BLaER1 (cell line): ENCODE data around the gene DNAJA3.

ENCODE experiments used
- H3K27ac ChIP-seq: shearing (Covaris generic); formaldehyde crosslinking; 2 replicates; pipeline ENCODE4 v1.8.1; 2022
- H3K27me3 ChIP-seq: shearing (Covaris generic); formaldehyde crosslinking; 2 replicates; pipeline ENCODE4 v1.8.1; 2022
- H3K36me3 ChIP-seq: shearing (Covaris generic); formaldehyde crosslinking; 2 replicates; pipeline ENCODE4 v1.8.1; 2022
- H3K4me1 ChIP-seq: shearing (Covaris generic); formaldehyde crosslinking; 2 replicates; pipeline ENCODE4 v1.8.1; 2022
- H3K4me2 ChIP-seq: shearing (Covaris generic); formaldehyde crosslinking; 2 replicates; pipeline ENCODE4 v1.8.1; 2022
- H3K4me3 ChIP-seq: shearing (Covaris generic); formaldehyde crosslinking; 2 replicates; pipeline ENCODE4 v1.8.1; 2022
- H3K9ac ChIP-seq: shearing (Covaris generic); formaldehyde crosslinking; 2 replicates; pipeline ENCODE4 v1.8.1; 2022
- H3K9me3 ChIP-seq: shearing (Covaris generic); formaldehyde crosslinking; 2 replicates; pipeline ENCODE4 v1.8.1; 2022
- H4K20me1 ChIP-seq: shearing (Covaris generic); formaldehyde crosslinking; 2 replicates; pipeline ENCODE4 v1.8.1; 2022
- Cebpa-rat ChIP-seq: shearing (Covaris generic); IDR thresholded peaks from 2 replicates; pipeline ENCODE4 v1.8.1; 2022

The DNAJA3 gene

GRCh38 chr16:4433914-4434787, 8.5 kb downstream of the DNAJA3 start:
- Histone ChIP-seq H4K20me1 (peaks cover 44% of the 10 kb centered on the region), H3K27ac (no peak overlapping the region), H3K4me1 (peaks cover 21% of the 10 kb centered on the region), H3K36me3 (peaks cover 97% of the 10 kb centered on the region), H3K4me3 (no peak overlapping the region), H3K9ac (no peak overlapping the region), H3K27me3 (no peaks in the 10 kb centered on the region), H3K9me3 (no peaks in the 10 kb centered on the region), H3K4me2 (no peak overlapping the region)
- TF ChIP-seq Cebpa-rat, result no peak

DNA sequence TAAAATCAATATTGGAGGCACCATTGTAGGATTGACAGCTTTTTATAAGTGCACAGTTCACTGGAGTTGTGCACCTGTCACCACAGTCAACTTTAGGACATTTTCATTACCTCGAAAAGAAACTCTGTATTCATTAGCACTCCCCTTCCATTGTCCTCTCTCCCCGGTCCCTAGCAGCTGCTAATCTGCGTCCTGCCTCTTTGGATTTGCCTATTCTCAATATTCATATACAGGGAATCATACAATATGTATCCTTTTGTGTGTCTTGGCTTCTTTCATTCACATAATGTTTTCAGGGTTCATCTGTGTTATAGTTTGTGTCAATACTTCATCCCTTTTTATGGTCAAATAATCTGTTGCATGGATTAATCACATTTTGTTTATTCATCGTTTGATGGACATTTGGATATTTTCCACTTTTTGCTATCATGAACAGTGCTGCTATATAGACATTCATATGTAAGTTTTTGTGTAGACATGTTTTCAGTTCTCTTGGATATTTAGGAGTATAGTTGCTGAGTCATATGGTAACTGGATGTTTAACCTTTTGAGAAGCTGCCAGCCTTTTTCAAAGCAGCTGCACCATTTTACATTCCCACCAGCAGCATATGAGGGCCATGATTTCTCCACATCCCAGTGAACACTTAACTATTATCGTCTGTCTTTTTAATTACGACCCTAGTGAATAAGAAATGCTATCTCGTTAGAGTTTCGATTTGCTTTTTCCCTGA, 9.8 kb downstream of the DNAJA3 start:
- Histone ChIP-seq H3K4me1 (peaks cover 24% of the 10 kb centered on the region), H4K20me1 (peaks cover 44% of the 10 kb centered on the region), H3K27me3 (no peaks in the 10 kb centered on the region), H3K4me2 (no peak overlapping the region), H3K9ac (no peak overlapping the region), H3K27ac (no peak overlapping the region), H3K4me3 (no peak overlapping the region), H3K36me3 (peaks cover 99% of the 10 kb centered on the region), H3K9me3 (no peaks in the 10 kb centered on the region)
- TF ChIP-seq Cebpa-rat, result no peak

DNA sequence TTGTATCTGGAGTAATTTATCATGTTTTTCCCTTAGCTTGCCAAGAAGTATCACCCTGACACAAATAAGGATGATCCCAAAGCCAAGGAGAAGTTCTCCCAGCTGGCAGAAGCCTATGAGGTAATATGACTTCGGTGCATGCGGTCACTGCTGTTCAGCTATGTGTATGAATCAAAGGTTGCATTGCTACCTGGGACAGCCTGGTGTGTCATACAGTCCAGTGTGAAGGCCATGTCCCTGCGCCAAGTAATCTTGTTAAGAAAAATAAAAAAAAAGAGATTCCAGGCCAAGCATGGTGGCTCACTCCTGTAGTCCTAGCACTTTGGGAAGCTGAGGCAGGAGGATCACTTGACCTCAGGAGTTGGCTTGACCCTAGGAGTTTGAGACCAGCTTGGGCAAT, 11.7 kb downstream of the DNAJA3 start:
- no peak overlapping the region for H3K4me3 ChIP-seq
- no peaks in the 10 kb centered on the region for H3K9me3 ChIP-seq
- no peak overlapping the region for H3K27ac ChIP-seq
- peaks cover 99% of the 10 kb centered on the region for H3K36me3 ChIP-seq
- peaks cover 24% of the 10 kb centered on the region for H3K4me1 ChIP-seq
- H4K20me1 ChIP-seq, result peaks cover 38% of the 10 kb centered on the region
- 0 out of 2 replicates have a peak overlapping the region, but pooled peaks have one; percentile 43 for H3K4me2 ChIP-seq
- TF ChIP-seq Cebpa-rat, result no peak
- H3K9ac ChIP-seq, result no peak overlapping the region
- H3K27me3 ChIP-seq, result no peaks in the 10 kb centered on the region

GRCh38 chr16:4442371-4442770, 16.7 kb downstream of the DNAJA3 start:
- Histone ChIP-seq H3K36me3 (peaks cover 100% of the 10 kb centered on the region), H3K4me2 (no peak overlapping the region), H3K4me3 (no peak overlapping the region), H3K9me3 (no peaks in the 10 kb centered on the region), H3K4me1 (peaks cover 12% of the 10 kb centered on the region; the same call in 1 of the 2 replicates), H3K27ac (no peak overlapping the region), H3K9ac (no peak overlapping the region), H4K20me1 (peaks cover 39% of the 10 kb centered on the region), H3K27me3 (no peaks in the 10 kb centered on the region)
- no peak for TF ChIP-seq Cebpa-rat

GRCh38 chr16:4443271-4443670, 17.6 kb downstream of the DNAJA3 start:
- no peak overlapping the region for H3K4me2 ChIP-seq
- H3K36me3 ChIP-seq, result peaks cover 100% of the 10 kb centered on the region
- no peak overlapping the region for H3K9ac ChIP-seq
- H3K4me3 ChIP-seq, result no peak overlapping the region
- H4K20me1 ChIP-seq, result peaks cover 43% of the 10 kb centered on the region
- H3K27ac ChIP-seq, result no peak overlapping the region
- H3K27me3 ChIP-seq, result no peaks in the 10 kb centered on the region
- no peaks in the 10 kb centered on the region for H3K9me3 ChIP-seq
- peaks cover 12% of the 10 kb centered on the region; the same call in 1 of the 2 replicates for H3K4me1 ChIP-seq
- no peak for TF ChIP-seq Cebpa-rat

DNA sequence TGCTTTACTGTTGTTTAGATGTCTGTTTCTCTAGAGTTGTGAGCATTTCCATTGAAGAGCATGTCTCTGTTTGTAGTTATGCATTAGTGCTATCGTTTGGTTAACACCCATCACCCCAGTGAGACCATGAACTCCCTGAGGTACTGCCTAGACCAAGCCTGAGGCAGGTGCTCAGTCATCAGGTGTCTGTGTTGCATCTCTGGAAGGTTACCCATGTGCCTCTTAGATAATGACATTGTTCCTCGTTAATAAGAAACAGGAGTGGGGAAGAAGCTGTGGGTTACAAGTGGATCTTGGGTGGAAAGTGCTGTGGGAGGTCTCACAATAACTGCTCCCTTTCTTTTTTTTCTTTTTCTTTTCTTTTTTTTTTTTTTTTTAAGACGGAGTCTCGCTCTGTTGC, 18.3 kb downstream of the DNAJA3 start:
- H3K4me2 ChIP-seq, result no peak overlapping the region
- H3K27ac ChIP-seq, result no peak overlapping the region
- no peaks in the 10 kb centered on the region for H3K9me3 ChIP-seq
- H3K4me3 ChIP-seq, result no peak overlapping the region
- H3K27me3 ChIP-seq, result no peaks in the 10 kb centered on the region
- TF ChIP-seq Cebpa-rat, result no peak
- H3K36me3 ChIP-seq, result peaks cover 100% of the 10 kb centered on the region
- H3K9ac ChIP-seq, result no peak overlapping the region
- peaks cover 5% of the 10 kb centered on the region; the same call in 1 of the 2 replicates for H3K4me1 ChIP-seq
- peaks cover 43% of the 10 kb centered on the region for H4K20me1 ChIP-seq

- H3K36me3 ChIP-seq, result peaks cover 100% of the 10 kb centered on the region
- TF ChIP-seq Cebpa-rat, result no peak
- H3K27ac ChIP-seq, result no peak overlapping the region
Measured at GRCh38 chr16:4450430-4450829, 24.8 kb downstream of the DNAJA3 start.

GRCh38 chr16:4450931-4451519, 25.4 kb downstream of the DNAJA3 start:
- no peak overlapping the region for H3K9ac ChIP-seq
- H3K27ac ChIP-seq, result no peak overlapping the region
- TF ChIP-seq Cebpa-rat, result no peak
- H3K36me3 ChIP-seq, result peaks cover 100% of the 10 kb centered on the region
- H3K4me3 ChIP-seq, result no peak overlapping the region
- peaks cover 11% of the 10 kb centered on the region; the same call in 1 of the 2 replicates for H3K4me1 ChIP-seq
- no peaks in the 10 kb centered on the region for H3K27me3 ChIP-seq
- H4K20me1 ChIP-seq, result peaks cover 70% of the 10 kb centered on the region
- H3K9me3 ChIP-seq, result no peaks in the 10 kb centered on the region
- H3K4me2 ChIP-seq, result no peak overlapping the region

More at GRCh38 chr16:4450430-4450829, 24.8 kb downstream of the DNAJA3 start:
- H3K9me3 ChIP-seq, result no peaks in the 10 kb centered on the region
- H3K4me2 ChIP-seq, result no peak overlapping the region
- H3K4me3 ChIP-seq, result no peak overlapping the region
- H3K27me3 ChIP-seq, result no peaks in the 10 kb centered on the region
- H3K4me1 ChIP-seq, result peaks cover 5% of the 10 kb centered on the region; the same call in 1 of the 2 replicates
- H3K9ac ChIP-seq, result no peak overlapping the region
- peaks cover 64% of the 10 kb centered on the region for H4K20me1 ChIP-seq

DNA sequence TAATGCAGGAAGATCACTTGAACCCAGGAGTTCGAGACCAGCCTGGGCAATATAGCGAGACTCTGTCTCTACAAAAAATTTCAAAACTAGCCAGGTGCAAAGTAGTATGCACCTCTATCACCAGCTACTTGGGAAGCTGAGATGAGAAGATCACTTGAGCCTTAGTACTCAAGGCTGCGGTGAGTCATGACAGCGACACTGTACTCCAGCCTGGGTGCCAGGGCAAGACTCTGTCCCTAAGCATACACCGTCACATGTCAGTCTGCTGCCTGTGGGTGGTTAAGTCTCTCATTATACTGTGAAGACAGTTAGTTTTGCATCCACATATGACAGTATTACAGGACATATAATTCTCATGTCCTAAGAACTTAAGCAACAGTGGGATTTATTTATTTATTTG, 27.0 kb downstream of the DNAJA3 start:
- peaks cover 75% of the 10 kb centered on the region for H4K20me1 ChIP-seq
- H3K4me3 ChIP-seq, result no peak overlapping the region
- peaks cover 12% of the 10 kb centered on the region; the same call in 1 of the 2 replicates for H3K4me1 ChIP-seq
- peaks cover 100% of the 10 kb centered on the region for H3K36me3 ChIP-seq
- no peaks in the 10 kb centered on the region for H3K9me3 ChIP-seq
- H3K4me2 ChIP-seq, result no peak overlapping the region
- TF ChIP-seq Cebpa-rat, result no peak
- H3K27ac ChIP-seq, result no peak overlapping the region
- no peaks in the 10 kb centered on the region for H3K27me3 ChIP-seq
- H3K9ac ChIP-seq, result no peak overlapping the region
